Neural crest cell (in vitro differentiated cells): Measurements from ENCODE around the gene TM9SF3. TPM values are rescaled to one million over a fixed set of nuclear protein-coding genes. Genes with fewer than 3 reads are reported as not detected.

Source experiments
- DNase-seq: peaks from one replicate; pipeline ENCODE4 v3.0.0; 2021; ENCODE audit warnings: low read depth, mixed read lengths, low spot score
- H3K27ac Mint-ChIP-seq: one replicate; pipeline ENCODE4 v1.8.0; 2021; ENCODE audit warnings: mild to moderate bottlenecking, mixed read lengths; ENCODE audit not compliant: unreplicated experiment
- H3K27me3 Mint-ChIP-seq: 2 replicates; pipeline ENCODE4 v1.8.0; 2021; ENCODE audit warnings: low read depth, mild to moderate bottlenecking, mixed read lengths
- H3K36me3 Mint-ChIP-seq: 2 replicates; pipeline ENCODE4 v1.8.0; 2021; ENCODE audit warnings: low read depth, mild to moderate bottlenecking, mixed read lengths
- H3K4me1 Mint-ChIP-seq: 2 replicates; pipeline ENCODE4 v1.8.0; 2021; ENCODE audit warnings: mixed read lengths
- H3K4me3 Mint-ChIP-seq: one replicate; pipeline ENCODE4 v1.8.0; 2021; ENCODE audit warnings: mild to moderate bottlenecking, mixed read lengths
- H3K9me3 Mint-ChIP-seq: 2 replicates; pipeline ENCODE4 v1.8.0; 2021; ENCODE audit warnings: mixed read lengths
- total RNA-seq: library from RNA; stranded (reverse); gene quantifications from 2 replicates; pipeline ENCODE4 v1.2.1, GENCODE V29; 2021
- TF ChIP-seq, protein P1 (sequence below): fragments of 200-600 bp; sonication (generic); conservative IDR thresholded peaks from 2 replicates; pipeline ENCODE4 v1.5.0; 2021; ENCODE audit warnings: antibody characterized with exemption, mild to moderate bottlenecking

TM9SF3 gene
- total RNA-seq, 1 donor from 2014 or later: 110 TPM

DNA sequence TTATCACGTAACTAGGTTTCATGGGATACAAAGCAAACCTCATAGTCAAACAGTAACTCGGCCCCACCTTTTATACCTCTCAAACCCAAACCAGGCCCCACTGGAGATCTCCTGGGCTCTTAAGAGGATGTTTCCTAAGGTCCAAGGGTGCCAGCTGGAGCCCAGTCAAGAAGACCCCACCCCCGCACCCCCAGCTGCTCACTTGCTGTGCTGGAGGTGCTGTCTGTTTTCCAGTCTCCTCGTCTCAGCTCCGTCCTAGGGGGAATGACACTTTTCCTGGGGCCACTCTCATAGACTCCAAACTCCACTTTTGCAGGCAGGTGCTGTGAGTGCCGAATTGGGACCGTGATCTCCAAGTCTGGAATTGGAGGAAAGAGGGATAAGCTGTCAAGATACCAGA is 22.7 kb upstream of the TM9SF3 start:
- Mint-ChIP-seq H3K36me3 (no peaks in the 10 kb centered on the region), H3K27me3 (peaks cover 4% of the 10 kb centered on the region), H3K4me3 (no peak overlapping the region), H3K4me1 (peaks cover 20% of the 10 kb centered on the region), H3K27ac (peak overlapping the region; percentile 53), H3K9me3 (no peaks in the 10 kb centered on the region)
- TF ChIP-seq, protein P1, sequence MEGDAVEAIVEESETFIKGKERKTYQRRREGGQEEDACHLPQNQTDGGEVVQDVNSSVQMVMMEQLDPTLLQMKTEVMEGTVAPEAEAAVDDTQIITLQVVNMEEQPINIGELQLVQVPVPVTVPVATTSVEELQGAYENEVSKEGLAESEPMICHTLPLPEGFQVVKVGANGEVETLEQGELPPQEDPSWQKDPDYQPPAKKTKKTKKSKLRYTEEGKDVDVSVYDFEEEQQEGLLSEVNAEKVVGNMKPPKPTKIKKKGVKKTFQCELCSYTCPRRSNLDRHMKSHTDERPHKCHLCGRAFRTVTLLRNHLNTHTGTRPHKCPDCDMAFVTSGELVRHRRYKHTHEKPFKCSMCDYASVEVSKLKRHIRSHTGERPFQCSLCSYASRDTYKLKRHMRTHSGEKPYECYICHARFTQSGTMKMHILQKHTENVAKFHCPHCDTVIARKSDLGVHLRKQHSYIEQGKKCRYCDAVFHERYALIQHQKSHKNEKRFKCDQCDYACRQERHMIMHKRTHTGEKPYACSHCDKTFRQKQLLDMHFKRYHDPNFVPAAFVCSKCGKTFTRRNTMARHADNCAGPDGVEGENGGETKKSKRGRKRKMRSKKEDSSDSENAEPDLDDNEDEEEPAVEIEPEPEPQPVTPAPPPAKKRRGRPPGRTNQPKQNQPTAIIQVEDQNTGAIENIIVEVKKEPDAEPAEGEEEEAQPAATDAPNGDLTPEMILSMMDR: no peak
- no peak for DNase-seq

DNA sequence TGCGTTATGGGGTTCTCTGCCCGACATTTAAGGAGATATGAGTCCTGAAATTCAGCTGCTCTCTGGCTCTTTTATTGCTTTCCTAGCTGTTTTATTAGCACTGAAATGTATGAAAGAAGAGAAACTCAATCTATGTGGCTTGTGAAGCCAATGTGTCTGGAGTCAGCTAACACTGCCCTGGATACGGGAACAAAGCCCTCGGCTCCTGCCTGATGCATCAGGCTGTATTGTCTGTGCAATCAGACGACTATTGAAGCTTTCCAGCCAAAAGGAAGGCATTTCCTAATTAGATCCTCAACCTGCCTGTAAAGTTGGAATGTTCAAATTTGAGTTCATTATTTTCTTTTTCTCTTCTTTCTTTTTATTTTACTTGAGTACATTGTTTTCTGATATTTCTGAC is 22.0 kb upstream of the TM9SF3 start:
- no peaks in the 10 kb centered on the region for H3K36me3 Mint-ChIP-seq
- peak overlapping the region; percentile 23 for H3K27ac Mint-ChIP-seq
- H3K4me1 Mint-ChIP-seq: peaks cover 20% of the 10 kb centered on the region
- no peaks in the 10 kb centered on the region for H3K9me3 Mint-ChIP-seq
- no peak for DNase-seq
- TF ChIP-seq, protein P1: no peak
- peaks cover 4% of the 10 kb centered on the region for H3K27me3 Mint-ChIP-seq
- no peak overlapping the region for H3K4me3 Mint-ChIP-seq

DNA sequence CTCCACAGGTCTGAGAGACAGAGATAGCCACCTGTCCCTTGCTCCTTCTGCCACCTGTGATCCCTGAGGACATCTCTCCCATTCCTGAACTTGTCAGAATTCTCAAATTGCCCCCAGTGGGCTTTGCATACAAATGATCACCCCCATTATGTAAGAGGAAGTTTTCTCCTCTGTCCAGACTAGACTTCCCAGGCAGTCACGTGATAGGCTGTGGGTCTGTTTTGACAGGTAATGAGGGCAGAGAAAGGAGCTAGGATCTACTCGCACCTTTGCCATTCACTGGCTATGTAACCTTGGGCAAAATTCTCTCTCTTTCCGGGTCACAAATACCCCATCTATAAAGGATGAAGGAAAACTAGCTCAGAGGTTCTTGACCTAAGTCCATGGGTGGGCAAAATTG is 21.4 kb upstream of the TM9SF3 start:
- H3K27me3 Mint-ChIP-seq: peaks cover 4% of the 10 kb centered on the region
- no peaks in the 10 kb centered on the region for H3K36me3 Mint-ChIP-seq
- H3K27ac Mint-ChIP-seq: no peak overlapping the region

DNA sequence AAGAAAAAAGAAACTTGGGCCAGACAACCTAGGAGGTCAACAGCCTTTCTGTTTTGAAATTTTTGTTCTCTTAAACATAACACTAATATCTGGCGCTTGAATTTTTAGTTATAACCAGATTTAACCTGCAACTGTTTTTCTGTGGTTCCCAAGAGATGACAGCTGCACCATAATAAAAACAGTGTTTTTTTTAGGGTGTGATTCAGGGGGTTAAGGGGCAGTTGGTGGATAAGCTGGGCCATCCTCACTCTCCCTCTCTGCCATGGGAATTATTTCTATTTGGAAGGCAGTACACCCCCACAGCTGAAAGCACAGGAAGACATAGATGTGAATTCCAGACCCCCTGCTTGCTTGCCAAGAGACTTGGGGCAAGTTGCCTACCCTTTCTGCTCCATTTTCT is 20.1 kb upstream of the TM9SF3 start:
- Mint-ChIP-seq H3K36me3 (no peaks in the 10 kb centered on the region), H3K27me3 (peaks cover 4% of the 10 kb centered on the region), H3K4me1 (peaks cover 14% of the 10 kb centered on the region), H3K4me3 (no peak overlapping the region), H3K9me3 (no peaks in the 10 kb centered on the region), H3K27ac (no peak overlapping the region)
- TF ChIP-seq, protein P1: no peak
- DNase-seq: no peak

More for the DNA sequence above, 21.4 kb upstream of the TM9SF3 start:
- H3K4me3 Mint-ChIP-seq: no peak overlapping the region
- TF ChIP-seq, protein P1: no peak
- H3K4me1 Mint-ChIP-seq: peaks cover 20% of the 10 kb centered on the region
- no peak for DNase-seq
- no peaks in the 10 kb centered on the region for H3K9me3 Mint-ChIP-seq

DNA sequence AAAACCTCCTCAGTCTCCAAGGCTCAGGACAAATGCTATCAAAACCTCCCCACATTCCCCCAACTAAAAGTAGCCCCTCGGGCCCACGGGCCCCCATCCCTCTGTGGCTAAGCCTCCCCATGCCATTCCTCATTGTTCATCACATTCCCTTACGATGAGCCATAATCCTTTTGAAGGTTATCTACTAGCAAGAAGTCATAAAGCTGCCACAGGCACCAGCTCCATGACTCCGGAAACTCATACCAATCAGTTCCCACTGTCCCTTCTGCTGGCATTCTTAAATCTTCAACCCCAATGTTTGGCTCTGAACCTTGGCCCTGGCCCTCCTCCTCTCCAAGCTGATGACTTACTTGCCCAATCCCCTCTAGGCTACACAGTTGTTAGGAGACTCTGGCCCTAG is 19.4 kb upstream of the TM9SF3 start:
- Mint-ChIP-seq H3K27ac (no peak overlapping the region), H3K27me3 (peaks cover 4% of the 10 kb centered on the region), H3K4me3 (no peak overlapping the region), H3K9me3 (no peaks in the 10 kb centered on the region), H3K36me3 (no peaks in the 10 kb centered on the region), H3K4me1 (peaks cover 14% of the 10 kb centered on the region)
- DNase-seq: no peak
- TF ChIP-seq, protein P1: no peak

DNA sequence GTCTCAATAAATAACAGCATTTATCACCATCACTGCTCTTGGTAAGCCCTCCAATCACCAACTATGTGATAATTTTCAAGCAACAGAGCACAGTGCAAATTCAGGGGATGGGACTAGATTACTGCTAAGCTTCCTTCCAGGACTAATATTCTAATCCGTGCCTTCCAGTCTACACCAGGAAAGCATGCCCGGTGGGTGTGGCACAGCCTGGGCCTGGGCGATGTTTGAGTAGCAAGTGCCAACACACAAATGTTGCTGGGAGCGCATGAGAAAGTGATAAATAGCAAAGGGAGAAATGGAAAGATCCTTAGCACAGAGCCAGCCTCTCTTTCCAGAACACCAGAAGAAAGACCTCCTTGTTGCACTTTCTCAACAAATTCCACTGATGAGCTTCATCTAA is 13.5 kb upstream of the TM9SF3 start:
- Mint-ChIP-seq H3K4me1 (no peaks in the 10 kb centered on the region), H3K27me3 (no peaks in the 10 kb centered on the region), H3K36me3 (no peaks in the 10 kb centered on the region), H3K9me3 (no peaks in the 10 kb centered on the region), H3K27ac (no peak overlapping the region), H3K4me3 (no peak overlapping the region)
- TF ChIP-seq, protein P1: no peak
- DNase-seq: no peak
